Inflammatory macrophage (primary cell): ENCODE results near the gene ARL5A.

Experiments used
- DNase-seq, 2 donors: peaks; one replicate each; pipeline ENCODE4 v3.0.0-alpha.2; 2020 to 2022

ARL5A gene

GRCh38 chr2:151765760-151766410 is 62.3 kb downstream of the ARL5A start:
- no peak for DNase-seq

- no peak for DNase-seq
Observed at GRCh38 chr2:151762694-151763093, 65.5 kb downstream of the ARL5A start.

GRCh38 chr2:151761687-151762086 is 66.5 kb downstream of the ARL5A start:
- DNase-seq, result no peak

- DNase-seq, result no peak
Observed at GRCh38 chr2:151761193-151761592, 67.0 kb downstream of the ARL5A start.

GRCh38 chr2:151760139-151760650 is 68.0 kb downstream of the ARL5A start:
- DNase-seq, result no peak

- DNase-seq, result no peak
Observed at GRCh38 chr2:151758744-151759143, 69.5 kb downstream of the ARL5A start.

GRCh38 chr2:151757861-151758260 is 70.4 kb downstream of the ARL5A start:
- DNase-seq, result no peak

GRCh38 chr2:151756820-151757219 is 71.4 kb downstream of the ARL5A start:
- no peak for DNase-seq

GRCh38 chr2:151754253-151754897 is 73.8 kb downstream of the ARL5A start:
- no peak for DNase-seq

- no peak for DNase-seq
Observed at GRCh38 chr2:151753540-151753939, 74.7 kb downstream of the ARL5A start.
